Naive thymus-derived CD8-positive, alpha-beta T cell (primary cell): Measurements from ENCODE around the gene TAF11L14. TPM values are rescaled to one million over a fixed set of nuclear protein-coding genes. Genes with fewer than 3 reads are reported as not detected.

Source experiments
- polyA plus RNA-seq, 3 donors: library from polyadenylated mRNA; unstranded; fragments of 300-500 nt; fragmentation: Illumina TruSeq; gene quantifications; one replicate each; pipeline ENCODE4 v1.2.3, GENCODE V29; 2021
- total RNA-seq, 8 experiments: library from RNA in 2 of 8; stranded (reverse) in 2 of 8; gene quantifications; one replicate each; pipeline ENCODE4 v1.2.3 and lab custom pipeline; 2021 to 2026

The TAF11L14 gene
- total and polyA plus RNA-seq, 5 experiments from 2014 or later, result not detected

Other genes with a start within 250 kb of the TAF11L14 start
- gene TAF11L2, start 136.2 kb upstream of the TAF11L14 start, total RNA-seq, result not detected
- not detected for gene TAF11L2, start 136.2 kb upstream of the TAF11L14 start, polyA plus RNA-seq
- not detected for gene TAF11L3, start 116.1 kb upstream of the TAF11L14 start, total RNA-seq
- not detected for gene TAF11L3, start 116.1 kb upstream of the TAF11L14 start, polyA plus RNA-seq
- not detected for gene TAF11L4, start 112.7 kb upstream of the TAF11L14 start, total RNA-seq
- gene TAF11L4, start 112.7 kb upstream of the TAF11L14 start, polyA plus RNA-seq, result not detected
- not detected for gene TAF11L5, start 109.2 kb upstream of the TAF11L14 start, total RNA-seq
- not detected for gene TAF11L5, start 109.2 kb upstream of the TAF11L14 start, polyA plus RNA-seq
- gene TAF11L6, start 105.8 kb upstream of the TAF11L14 start, total RNA-seq, result not detected
- gene TAF11L6, start 105.8 kb upstream of the TAF11L14 start, polyA plus RNA-seq, result not detected
- gene TAF11L7, start 48.7 kb upstream of the TAF11L14 start, total RNA-seq, result not detected
- not detected for gene TAF11L7, start 48.7 kb upstream of the TAF11L14 start, polyA plus RNA-seq
- not detected for gene TAF11L8, start 43.5 kb upstream of the TAF11L14 start, total RNA-seq
- not detected for gene TAF11L8, start 43.5 kb upstream of the TAF11L14 start, polyA plus RNA-seq
- gene TAF11L9, start 40.1 kb upstream of the TAF11L14 start, total RNA-seq, result not detected
- gene TAF11L9, start 40.1 kb upstream of the TAF11L14 start, polyA plus RNA-seq, result not detected
- not detected for gene TAF11L10, start 36.6 kb upstream of the TAF11L14 start, total RNA-seq
- not detected for gene TAF11L10, start 36.6 kb upstream of the TAF11L14 start, polyA plus RNA-seq
- not detected for gene TAF11L11, start 30.3 kb upstream of the TAF11L14 start, total RNA-seq
- not detected for gene TAF11L11, start 30.3 kb upstream of the TAF11L14 start, polyA plus RNA-seq
- not detected for gene TAF11L12, start 24.1 kb upstream of the TAF11L14 start, total RNA-seq
- gene TAF11L12, start 24.1 kb upstream of the TAF11L14 start, polyA plus RNA-seq, result not detected
- not detected for gene TAF11L13, start 2.4 kb upstream of the TAF11L14 start, total RNA-seq
- not detected for gene TAF11L13, start 2.4 kb upstream of the TAF11L14 start, polyA plus RNA-seq